GM21528 (cell line): ENCODE data around the gene OSTM1.

ENCODE experiments used
- ATAC-seq: cut with Tn5 transposase; IDR thresholded peaks from one replicate; pipeline ENCODE4 v1.9.1; 2021; ENCODE audit warnings: mild to moderate bottlenecking, moderate library complexity; ENCODE audit not compliant: unreplicated experiment, low FRiP score

OSTM1 gene, protein sequence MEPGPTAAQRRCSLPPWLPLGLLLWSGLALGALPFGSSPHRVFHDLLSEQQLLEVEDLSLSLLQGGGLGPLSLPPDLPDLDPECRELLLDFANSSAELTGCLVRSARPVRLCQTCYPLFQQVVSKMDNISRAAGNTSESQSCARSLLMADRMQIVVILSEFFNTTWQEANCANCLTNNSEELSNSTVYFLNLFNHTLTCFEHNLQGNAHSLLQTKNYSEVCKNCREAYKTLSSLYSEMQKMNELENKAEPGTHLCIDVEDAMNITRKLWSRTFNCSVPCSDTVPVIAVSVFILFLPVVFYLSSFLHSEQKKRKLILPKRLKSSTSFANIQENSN

DNA sequence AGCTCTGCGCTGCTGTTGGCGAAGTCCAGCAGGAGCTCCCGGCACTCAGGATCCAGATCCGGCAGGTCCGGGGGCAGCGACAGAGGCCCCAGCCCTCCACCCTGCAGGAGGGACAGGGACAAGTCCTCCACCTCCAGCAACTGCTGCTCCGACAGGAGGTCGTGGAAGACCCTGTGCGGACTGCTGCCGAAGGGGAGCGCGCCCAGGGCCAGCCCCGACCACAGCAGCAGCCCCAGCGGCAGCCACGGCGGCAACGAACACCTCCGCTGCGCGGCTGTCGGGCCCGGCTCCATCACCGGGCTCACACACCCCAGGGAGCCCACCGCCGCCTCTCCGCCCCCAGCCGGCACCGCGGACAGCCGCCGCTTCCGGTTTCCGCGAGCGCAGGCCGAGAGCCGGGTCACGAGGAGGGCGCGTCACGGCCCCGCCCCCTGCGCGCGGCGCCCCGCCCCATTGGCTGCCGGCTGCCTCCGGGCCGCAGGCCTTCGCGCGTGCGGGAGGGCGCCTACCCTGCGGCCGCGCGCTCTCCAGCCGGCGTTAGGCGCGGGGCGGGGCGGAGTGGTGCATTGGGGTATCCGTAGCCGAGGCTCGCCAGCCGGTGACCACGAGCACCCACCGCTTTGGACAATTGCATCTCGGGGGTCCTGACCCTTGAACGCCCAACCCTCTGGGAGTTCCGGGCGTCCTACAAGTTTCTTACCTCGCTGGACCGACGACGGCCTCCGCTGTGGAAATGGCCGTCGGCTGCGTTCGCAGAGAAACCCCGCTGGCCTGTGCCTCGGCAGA, at the start of gene OSTM1:
Gene OSTM1 (minus strand): TSS at position 383 of the 786 bp plus-strand sequence. CDS start 90 bp downstream, at position 293.
- peak; percentile 90 for ATAC-seq

DNA sequence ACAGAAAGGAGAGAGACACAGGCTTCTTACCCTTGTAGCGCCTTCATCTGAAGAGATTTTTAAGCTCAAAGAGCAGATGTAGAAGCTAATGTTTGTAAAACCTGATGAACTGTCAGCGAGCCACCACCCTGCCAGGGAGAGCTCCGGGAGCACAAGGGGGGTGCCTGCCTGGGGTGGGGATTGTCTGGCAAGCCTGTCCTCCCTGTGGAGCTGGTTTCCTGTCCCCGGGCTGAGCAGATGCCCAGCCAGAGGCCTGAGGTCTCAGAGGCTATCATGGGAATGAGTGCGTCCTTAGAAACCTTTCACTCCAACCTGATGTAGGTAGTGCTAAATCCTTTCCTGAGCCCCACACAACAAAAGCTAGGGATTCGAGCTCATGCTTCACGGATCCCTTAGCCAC, 49.4 kb upstream of the OSTM1 start:
- ATAC-seq: no peak

DNA sequence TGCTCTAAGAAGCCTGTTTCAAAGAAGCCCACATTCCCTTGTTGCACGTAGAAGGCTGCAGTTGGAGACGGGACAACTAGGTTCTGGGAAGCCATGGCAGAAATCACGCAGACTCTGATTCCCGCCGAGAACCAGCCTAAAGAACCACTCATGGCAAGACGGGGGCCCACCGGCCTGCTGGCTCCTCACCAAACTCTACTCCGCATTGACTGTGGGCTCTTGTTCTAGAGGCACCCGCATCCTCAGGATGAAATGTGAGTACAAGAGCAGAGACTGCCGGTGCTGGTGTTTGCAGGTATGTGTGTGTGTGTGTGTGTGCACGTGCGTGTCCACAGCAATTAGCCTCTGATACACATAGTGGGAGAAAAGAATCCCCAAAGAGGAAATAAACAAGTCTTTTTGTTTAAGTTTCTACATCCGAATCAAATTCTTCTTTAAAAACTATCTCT, 49.0 kb upstream of the OSTM1 start:
- no peak for ATAC-seq

DNA sequence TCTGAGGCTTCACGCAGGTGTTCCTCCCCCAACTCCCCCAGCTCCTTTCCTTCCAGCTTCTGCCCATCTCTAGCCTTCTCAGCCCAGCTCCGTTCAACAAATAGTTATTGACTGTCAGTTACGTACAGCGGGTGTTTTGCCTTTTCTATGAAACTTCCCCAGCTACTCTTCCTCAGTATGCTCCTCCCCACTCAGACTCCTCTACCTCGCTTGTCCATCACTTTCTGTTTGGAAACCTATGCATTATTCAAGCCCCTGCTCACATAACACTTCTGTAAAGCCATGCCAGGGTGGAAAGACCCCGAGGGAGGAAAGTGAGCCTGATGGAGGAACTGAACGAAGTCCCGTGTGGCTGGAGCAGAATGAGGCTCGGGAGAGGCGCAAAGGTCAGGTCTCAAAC, 47.1 kb upstream of the OSTM1 start:
- ATAC-seq: no peak

DNA sequence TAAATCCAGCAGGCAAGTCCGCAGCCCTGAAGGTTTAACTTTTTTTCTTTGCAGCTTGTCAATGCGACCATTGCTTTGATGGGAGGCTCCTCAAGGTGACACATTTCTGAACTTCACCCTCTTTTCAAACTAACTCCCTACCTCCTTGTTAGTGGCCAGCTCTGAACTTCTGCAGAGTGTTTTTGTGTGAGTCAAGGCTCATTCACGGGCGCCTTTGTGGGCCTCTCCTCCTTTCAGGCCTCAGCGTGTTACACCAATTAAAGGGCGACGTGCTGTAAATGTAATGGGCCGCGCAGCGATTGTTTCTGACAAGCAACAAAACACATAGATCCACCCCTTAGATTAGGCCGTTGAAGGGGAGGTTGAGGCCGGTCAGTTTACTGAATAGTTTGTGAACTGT, 45.8 kb upstream of the OSTM1 start:
- ATAC-seq: no peak

DNA sequence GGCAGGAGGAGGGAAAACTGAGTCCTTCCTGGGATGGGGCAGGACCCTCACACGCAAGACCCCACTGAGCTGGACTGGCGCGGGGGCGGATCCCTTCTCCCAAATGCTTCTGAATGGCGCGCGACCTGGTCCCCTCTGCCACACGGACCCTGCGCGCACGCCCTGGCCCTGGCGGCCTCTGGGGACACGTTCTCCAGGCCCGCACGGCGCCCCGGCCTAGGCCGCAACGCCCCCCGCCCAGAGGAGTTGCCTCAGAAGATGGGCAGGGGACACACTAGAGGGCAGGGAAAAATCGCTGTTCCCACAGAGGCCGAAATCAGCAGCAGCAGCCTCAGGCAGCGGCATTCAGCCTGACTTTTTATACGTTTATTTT, 45.2 kb upstream of the OSTM1 start:
- ATAC-seq: no peak

DNA sequence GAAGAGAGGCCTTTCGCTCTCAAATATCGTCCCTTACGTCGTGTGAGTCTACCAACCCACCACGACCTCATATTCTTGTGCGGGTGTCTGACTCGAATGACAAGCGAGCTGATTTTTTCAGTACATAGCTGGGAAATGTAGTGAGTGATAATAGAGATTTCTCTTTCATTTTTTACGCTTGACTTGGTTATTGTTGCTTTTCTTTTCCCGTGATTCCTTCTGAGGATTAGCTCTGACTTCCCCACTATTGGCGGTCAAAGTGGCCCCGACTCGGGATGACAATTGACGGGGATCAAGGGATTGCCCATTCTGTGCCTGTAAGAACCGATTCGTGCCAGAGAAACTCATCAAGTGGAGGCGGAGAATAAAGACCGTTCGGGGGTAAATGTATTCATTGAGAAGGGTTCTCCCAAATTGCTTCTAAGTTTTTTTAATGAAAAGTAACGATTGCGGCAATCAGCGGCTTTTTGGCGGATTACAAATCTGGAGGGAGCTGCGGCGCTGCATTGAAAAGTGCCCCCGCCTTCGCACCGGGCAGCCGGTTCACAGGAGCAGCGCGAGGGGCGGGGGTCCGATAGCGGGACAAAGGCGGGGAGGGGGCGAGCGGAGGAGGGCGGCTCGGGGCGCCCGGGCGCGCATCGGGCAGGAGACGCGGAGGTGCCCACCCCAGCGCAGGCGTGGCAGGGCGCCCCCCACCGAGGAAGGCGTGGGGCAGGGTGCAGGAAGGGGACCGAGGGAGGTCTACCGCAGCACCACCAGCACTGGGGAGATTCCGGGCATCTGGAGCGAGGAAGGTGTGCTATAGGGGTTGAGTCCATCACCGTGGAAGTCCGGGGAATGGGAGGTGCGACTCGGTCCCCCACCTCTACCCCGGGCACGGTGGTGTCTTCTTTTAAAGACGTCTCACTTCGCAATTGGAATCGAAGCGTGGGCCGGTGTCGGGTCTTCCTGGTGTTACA, 44.5 kb upstream of the OSTM1 start:
- ATAC-seq: no peak

DNA sequence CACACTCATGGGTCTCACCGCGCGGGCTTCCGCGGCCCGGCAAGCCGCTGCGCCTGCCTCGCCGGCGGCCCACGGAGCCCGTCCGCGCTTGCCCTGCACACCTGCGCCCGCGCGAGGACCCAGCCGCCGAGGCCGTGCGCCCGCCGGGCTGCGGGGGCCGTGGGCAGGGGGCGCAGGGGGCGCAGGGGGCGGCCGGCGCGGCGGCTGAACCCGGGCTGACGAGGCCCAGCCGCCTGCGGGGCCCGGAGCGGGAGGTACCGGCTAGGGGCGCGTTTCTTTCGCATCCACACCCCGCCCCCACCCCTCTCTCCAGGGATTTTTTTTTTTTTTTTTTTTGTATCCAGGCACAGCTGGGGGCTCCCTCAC, 43.8 kb upstream of the OSTM1 start:
- ATAC-seq: no peak

DNA sequence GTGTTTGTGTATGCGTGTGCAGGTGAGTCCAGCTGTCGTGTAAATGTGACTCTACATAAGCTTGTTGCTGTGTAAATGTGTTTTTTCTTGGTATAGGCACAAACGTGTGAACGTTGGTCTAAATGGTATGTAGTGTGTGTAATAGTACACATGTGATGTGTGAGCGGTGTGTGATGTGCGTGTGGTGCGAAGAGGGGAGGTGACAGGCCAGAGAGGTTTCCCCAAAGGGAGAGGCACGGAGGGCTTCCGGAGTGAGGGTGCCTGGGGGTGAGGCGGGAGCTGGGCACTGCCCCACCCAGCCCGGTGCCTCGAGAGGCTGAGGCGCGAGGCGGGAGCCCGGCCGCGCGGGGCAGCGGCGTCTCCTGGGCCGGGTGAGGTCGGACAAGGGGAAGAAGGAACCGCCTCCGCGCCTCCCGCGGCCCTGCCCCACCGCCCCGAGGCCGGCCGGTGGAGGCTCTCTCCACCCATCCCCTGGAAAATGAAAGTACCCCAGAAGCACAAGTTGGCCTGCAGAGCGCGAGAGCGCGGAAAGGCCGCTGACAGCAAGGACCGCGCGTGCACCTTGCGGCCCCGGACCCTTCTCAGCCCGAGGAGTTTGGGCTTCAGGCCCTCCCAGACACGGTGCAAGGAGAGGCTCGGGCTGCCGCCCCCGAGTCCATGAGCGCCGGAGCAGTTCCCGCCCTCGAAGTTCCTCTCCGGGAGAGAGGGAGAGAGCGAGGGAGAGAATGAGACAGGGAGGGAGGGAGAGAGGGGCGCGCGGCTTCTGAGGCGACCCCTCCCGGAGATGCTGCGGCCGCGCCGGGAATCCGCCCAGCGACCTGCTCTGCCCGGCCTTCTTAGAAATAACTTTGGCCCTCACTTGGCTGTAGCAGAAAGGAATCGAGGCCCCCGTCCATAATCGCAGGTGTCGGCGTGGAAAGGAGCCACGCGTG, 43.2 kb upstream of the OSTM1 start:
- no peak for ATAC-seq

DNA sequence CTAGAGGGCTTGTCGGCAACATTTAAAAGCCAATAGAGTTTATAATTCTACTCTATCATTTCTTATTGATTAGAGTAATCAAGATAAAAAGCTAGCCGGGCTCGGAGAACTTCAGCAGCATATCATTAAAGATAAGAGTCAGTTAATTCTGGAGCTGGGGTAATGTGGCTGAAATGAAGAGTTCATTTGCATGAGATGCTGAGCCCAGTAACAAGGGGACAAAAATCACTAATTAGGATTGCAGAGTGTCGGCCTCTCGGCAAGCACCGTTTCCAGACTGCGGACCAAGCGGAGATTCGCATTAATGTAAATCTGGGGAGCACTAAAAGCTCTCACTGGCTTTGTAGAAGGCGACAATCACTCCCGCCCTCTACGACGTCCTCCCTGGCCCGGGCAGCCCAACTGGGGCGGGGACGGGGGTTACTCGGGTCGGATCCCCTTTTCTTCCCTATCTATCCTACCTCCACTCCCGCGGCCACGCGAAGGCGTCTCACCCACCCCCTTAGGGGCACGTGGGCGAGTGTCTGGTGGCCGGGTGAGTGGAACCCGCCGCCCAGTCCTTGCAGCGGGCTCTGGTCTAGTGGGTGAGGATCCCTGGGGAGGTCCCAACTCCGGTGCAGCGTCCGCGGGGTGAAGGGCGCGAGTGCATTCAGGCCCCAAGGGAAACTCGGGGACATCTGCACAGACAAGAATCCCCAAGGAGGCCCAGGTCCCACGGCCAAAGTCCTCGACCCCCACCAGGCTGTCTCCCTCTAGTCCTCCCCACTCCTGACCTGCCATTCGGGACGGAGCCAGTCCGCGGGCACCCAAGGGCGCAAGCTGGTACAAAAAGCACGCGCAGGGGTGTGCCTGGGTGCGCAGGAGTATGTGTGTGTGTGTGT, 42.2 kb upstream of the OSTM1 start:
- ATAC-seq: no peak

DNA sequence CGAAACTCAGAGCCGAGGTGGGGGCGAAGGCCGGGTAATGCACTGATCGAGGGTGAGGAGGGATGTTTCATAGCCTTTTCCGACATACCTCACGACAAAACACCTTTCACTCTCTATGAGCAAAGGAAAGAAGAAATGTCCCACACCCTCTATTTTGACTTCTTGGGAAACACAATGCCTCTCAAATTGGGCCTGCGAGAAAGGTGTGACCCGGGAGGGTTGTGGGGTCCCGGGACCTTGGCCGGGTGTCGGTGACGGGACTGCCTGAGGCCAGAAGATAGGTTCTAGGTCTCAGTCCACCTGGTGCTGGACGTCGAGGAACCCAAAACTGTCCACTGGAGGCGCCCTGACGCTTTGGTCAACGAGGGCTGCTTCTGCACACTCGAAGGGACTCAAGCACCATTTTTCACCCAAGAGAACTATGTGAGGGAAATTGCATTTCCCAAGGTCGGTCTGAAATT, 41.1 kb upstream of the OSTM1 start:
- no peak for ATAC-seq

DNA sequence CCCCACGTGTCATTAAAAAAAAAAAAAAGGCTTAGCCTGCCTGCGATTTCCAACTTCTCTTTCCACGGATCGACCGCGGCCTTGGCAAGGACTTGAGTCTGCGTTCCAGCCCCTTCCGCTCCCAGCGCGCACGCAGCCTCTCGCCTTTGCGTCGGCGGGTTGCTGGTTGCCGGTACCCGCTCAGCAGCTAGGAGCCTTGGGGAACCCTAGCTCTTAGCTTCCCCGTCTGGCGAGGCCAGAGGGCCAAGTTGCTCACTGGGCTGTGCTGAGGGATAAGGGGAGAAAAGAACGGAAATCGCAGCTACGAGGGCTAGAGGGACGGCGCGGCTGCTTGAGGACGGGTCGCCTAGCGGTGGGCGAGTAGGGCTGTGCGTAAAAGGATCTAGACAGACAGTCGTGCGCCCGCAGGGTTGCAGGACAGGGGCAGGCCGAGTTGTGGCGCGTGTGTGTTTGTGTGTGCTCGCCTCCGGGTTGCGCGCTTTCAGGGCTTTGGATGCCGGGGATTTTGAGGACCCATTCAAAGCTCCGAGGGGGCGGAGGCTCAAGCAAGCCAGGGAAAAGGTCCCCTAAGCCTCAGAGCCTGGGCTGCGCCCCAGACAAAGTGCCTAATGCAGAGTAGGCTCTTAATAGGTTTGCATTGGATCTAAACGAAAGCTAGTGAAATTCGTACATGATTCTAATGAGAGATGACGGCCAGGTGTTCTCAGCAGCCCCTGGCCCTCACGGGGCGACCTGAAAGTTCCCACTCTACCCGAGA, 40.5 kb upstream of the OSTM1 start:
- no peak for ATAC-seq

DNA sequence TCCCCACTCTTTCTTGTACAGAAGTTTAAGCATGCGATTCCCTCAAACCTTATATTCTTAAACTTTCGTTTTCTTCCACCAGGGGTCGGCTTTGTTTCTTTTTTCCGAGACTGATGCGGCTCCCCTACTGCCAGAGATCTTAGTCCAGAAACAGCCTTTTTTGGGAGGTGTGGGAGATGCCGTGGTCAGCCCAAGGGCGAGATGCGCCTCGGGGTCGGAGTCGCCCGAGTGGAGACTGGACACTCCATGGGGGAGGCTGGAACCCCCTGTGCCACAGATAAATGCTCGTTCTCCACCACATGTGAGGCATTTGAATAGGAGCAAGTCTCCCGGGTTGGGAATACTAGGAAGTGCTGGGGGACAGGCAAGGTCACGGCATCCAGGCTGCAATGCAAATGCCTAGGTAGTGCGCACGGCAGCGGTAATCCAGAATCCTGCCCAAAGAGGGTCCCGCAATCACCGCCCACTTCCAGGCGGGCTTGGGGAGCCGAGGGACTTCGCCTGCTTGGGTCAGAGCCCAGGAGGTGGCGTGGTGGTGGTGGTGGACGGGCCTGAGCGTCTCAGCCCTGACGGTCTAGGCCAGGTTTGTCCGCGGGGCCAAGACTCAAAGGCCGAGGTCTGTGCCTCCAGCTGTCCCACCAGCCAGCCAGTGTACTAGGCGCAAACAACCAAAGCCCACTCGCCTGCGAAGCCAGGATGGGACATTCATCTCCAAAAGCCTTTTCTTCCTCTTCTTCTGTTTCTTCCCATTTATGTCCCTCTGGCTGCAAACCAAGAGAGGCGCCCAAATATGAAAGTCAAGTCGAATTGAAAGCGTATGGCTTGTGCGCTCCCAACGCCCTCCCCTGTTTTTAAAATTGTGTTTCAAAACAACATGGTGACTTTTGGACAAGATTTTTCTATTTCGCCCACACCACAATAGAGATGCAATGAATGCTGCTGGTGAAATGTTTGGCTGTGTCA, 39.3 kb upstream of the OSTM1 start:
- no peak for ATAC-seq

DNA sequence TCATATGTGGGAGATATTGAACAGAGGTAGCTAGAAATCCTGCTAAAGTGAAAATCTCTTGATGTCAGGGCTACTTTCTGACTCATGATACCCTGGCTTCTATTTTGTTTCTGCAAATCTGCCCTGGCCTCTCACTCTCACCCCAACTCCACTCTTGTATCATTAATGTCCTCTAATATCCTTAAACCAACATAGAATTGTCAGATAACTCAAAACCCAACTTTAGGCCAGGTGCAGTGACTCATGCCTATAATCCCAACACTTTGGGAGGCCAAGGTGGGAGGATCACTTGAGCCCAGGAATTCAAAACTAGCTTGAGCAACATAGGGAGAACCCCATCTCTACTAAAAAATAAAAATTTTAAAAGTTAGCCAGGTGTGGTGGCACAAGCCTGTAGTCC, 33.8 kb upstream of the OSTM1 start:
- no peak for ATAC-seq

DNA sequence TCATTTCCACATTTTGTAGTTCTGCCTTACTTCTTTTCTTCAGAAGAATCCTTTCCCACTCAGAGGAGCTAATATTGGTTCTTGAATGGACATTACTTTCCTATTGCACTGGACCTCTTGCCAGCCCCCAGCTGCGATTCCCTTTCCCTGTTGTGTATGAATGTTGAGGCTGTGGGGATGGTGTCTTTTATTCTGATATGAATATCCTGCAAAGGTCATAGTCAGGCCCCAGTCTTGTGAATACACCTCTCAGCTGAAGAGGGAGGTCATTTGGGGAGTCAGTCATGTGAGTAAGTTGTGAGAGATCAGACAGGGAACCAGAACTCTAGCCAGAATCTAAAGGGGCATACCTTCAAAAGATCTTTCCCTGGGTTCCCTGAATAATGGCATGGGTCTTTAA, 32.6 kb upstream of the OSTM1 start:
- no peak for ATAC-seq

DNA sequence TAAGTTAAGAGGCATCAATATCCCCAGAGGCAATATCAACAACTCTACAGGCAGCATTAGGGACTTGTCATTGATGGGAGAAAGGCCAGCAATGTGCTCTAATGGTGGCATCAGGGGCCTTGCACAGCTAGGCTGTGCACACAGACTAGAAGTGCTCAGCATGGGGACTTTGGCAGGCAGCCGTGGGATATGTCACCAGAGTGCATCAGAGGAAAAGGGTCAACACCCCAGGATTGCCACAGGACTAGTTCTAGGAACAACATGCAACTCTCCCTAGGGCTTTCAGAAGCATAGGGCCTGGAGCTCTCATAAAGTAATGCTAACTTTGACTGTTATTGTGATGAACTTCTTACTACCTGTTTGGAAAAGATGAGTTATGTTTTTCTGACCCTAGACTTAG, 32.2 kb upstream of the OSTM1 start:
- no peak for ATAC-seq

DNA sequence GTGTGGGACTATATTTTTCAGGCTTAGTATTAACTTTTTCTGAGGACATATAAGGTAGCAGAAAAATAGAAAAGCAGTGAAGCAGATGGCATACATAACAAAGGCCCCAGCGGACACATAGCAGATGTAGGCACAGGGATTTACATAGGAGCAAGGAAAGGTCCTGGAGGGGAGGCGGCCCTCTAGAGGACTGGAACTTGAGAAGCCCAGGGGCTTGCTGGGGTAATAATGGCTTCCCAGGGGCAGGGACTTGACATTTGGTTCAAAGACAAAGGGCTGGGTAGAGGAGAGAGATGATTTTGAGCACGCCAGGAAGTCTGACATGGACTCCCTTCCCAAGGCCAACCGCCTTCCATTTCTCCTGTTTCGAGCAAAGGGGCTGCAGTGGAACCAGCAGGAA, 31.7 kb upstream of the OSTM1 start:
- no peak for ATAC-seq
